AG08396 (cell line): ENCODE data around the gene CARMIL1.
"Not testable (repeated sequence)": the region's sequence is repeated elsewhere in the genome, so short reads cannot be mapped to it uniquely, and the experiment has no call there.

Source experiments
- DNase-seq: peaks from one replicate; pipeline ENCODE4 v3.0.0; 2012; ENCODE audit warnings: low spot score, mixed read lengths

The CARMIL1 gene

DNA sequence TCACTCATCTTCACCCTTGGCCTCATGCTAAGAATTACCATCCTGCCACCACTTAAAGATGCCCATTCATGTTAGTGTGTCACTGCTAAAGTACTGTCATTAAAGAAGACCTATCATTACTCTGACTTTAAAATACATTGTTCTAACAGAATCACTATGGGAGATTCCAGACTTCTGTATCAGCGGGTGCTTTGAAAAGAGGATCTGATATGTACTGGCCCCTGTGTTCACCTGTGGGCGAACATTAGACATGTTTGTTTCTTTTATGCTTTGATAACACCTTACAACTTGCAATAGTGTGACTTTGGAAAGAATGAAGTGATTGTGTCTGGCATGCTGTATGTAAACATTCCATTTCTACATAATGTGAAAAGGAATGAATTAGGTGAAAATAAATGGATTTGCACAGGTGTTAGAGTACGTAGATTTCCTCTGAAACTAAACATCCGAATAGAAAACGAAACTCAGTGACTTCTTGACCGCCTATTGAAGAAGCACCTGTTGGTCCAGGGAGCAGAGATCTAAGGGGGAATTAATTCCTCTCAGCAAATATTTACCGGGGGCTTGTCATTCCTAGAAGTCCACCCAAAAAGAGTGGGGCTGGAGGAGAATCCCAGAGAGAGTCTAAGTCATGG, 132.3 kb downstream of the CARMIL1 start:
- no peak for DNase-seq

GRCh38 chr6:25413207-25413905, 134.2 kb downstream of the CARMIL1 start:
- no peak for DNase-seq

DNA sequence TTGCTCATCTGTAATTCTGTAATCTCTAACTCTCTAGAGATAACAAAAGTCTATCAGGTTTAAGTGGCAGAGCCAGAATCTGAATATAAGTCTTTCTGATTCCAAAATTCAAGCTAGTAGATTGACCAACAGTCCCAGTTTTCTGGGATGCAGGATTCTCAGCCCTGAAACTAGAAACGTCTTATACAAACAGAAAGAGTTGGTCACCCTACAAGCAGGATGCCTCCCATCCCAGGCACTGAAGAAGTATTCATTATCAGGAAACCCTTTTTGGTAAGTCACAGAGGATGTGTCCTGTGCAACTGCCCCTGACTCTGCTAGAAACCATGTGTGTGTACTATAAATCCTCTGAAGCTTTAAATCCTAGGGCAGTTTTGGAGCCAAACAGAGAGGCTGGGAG, 135.0 kb downstream of the CARMIL1 start:
- no peak for DNase-seq

- no peak for DNase-seq
Observed at GRCh38 chr6:25414755-25415154, 135.6 kb downstream of the CARMIL1 start.

DNA sequence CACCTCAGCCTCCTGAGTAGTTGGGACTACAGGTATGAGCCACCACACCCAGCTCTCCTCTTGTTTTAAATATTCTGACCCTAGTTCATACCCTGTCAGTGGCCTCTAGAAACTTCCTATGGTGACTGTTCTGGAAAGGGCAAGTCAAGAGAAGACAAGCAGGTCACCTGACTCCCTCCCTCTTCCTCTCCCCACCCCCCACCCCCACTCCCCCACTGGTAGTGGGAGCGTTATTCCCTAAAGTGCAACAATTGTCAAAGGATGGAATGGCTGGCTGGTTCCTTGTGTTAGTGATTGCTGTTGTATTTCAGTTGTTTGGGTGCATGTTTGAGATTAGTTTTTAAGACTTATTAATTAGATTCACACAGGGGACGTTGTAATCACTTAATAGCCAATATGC, 136.1 kb downstream of the CARMIL1 start:
- DNase-seq: no peak

DNA sequence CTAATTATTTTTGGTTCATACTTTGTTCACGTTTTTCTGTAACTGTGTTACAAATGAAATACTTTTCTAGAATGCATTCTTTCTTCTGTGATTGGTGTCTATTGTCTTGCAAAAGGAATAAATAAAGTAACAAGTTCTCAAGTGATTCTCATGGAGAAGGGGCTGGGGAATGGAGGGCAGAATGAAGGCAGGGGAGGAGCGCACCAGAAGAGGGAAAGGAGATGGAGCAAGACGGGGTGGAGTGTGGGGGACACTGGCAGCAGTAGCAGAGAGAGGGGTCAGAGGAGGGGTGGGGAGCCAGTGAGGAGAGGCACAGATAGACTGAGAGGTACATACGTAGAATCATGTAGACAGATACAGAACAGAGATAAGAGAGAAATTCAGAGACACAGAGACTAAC, 136.5 kb downstream of the CARMIL1 start:
- no peak for DNase-seq

GRCh38 chr6:25417046-25417605, 138.0 kb downstream of the CARMIL1 start:
- DNase-seq: no peak

GRCh38 chr6:25418454-25419052, 139.4 kb downstream of the CARMIL1 start:
- DNase-seq: no peak

DNA sequence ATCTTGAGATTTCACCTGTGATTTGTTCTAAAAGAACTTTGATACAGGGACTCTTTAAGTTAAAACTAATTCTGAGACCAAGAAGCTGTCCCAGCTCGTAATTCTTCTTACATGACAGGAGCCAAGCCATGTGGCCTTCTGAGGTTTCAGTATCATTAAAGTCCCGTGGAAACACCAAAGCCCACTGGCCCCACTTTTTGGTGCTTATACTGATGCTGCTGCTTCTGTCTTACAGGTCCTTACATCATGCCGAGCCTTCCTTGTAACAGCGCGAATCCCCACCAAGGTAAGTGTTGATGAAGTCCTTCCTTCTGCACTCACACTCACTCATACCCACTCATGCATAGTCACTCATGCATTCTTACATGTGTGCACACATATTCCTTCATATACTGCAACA, 140.7 kb downstream of the CARMIL1 start:
- no peak for DNase-seq

DNA sequence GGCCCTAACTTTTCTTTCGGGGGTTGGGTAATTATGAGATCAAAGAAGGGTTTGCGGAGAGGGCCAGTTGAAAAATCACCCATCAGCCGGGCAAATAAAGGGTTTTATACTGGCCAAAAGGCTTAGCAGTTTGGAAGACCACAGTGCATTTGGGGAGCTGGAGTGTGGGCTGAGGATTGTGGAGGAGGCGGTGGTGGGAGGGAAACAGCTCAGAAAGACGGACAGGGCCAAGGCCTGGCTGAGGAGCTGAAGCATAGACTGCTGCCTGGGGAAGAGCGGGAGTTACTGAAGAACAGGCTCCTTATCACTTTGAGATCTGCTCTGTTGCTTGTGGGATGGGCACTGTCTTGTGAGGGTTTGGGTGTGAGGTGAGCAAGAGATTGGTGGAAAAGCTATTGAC, 144.2 kb downstream of the CARMIL1 start:
- DNase-seq: no peak

DNA sequence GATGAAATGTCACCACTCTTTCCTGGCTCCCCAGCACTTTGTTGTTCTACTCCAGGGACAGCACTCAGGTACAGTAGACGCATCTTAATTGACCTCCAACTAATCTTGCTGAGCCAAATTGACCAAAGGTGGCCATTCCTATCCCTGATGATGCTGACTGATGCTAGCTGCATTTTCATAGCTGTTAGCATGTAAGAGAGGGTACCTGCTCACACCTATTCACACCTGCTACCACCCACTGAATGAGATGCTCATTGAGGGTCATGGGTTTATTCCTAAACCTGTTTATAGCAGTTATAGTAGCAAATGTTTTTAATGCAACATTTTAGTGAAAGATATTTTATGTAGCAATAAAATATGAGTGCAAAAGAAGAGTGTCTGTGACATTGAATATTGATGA, 145.1 kb downstream of the CARMIL1 start:
- no peak for DNase-seq

- no peak for DNase-seq
Observed at GRCh38 chr6:25427549-25427948, 148.4 kb downstream of the CARMIL1 start.

DNA sequence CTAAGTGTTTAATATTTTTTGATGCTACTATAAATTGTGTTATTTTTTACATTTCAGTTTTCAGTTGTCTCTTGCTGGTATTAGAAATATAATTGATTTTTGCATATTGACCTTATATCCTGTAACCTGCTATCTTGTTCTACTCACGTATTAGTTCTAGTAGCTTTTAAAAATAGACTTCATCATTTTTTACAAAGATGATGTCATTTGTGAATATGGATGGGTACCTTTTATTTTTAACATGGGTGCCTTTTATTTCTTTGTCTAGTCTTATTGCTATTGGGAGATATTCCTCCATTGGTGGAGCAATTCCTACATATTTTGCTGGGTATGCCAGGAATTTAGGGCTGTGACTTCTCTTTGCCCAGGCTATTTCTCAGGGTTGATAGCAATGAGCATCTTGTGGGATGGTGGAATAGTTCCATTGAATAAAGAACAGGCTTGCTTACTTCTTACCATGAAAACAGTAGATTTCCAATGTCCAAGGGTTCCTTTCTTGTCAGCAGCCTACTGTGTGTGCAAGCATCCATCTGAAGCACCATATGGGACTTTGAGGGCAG, 149.7 kb downstream of the CARMIL1 start:
- no peak for DNase-seq

DNA sequence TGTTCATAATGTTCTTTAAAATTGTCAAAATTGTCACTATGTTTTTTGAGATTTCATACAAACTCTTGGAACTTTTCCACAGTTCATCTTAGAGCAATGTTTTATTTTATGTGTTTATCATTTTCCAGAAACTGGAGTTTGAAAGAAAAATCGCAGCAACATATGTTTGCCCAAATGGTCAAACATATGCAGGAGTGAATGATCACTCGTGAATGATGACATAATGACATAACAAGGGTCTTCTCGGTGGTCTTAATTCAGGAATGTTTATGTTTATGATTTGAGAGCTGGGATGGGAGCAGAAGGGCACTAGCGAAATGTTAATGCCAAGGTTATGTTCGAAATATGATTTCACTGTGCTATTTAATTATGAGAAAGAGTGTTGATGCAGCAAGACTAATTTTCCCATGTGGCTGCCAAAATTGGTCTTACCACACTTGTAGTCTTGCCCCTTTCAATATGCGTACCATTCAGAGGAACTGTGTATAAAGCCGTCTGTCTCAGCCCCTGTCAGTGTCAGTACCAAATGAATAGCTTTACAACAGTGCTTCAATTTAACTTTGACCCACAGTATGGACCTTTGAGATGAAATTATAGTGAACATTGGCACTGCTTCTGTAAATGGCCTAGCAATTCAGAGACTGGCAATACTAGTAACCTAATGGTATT, 152.3 kb downstream of the CARMIL1 start:
- no peak for DNase-seq

DNA sequence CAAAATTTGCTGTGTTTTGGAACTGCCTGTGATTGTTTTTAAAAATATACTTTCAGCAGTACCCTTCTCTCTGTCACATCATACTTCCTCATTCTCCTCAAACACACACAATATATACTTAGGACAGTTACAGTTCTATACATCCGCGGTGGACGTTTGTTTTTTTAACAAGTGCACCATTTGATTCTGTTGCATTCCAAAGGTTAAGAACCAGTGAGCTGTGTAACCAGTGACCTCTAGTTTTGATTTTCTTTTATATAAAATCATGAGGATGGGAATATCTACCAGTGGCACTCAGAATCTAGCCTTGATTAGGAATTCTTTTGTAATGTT, 152.8 kb downstream of the CARMIL1 start:
- DNase-seq: no peak

GRCh38 chr6:25434921-25435320, 155.7 kb downstream of the CARMIL1 start:
- no peak for DNase-seq

GRCh38 chr6:25435416-25435985, 156.3 kb downstream of the CARMIL1 start:
- no peak for DNase-seq

DNA sequence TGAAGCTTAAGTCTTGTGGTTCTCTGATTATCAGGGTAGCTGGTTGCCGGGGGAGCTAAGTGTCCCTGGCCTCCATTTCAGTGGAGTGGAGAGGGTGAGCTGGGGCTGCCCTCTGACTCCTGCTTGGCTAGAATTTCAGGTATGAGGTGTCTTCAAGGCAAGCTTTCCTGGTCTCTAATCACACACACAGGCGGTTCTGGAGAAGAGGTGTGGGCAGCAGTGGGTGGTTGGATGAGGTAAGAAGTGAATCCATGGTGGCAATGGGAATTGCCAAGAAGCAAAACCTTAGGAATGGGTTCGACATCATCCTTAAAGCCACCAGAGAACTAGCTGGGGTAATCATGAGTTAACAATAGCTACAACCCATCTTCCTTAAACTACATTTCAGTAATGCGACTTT, 157.6 kb downstream of the CARMIL1 start:
- no peak for DNase-seq

DNA sequence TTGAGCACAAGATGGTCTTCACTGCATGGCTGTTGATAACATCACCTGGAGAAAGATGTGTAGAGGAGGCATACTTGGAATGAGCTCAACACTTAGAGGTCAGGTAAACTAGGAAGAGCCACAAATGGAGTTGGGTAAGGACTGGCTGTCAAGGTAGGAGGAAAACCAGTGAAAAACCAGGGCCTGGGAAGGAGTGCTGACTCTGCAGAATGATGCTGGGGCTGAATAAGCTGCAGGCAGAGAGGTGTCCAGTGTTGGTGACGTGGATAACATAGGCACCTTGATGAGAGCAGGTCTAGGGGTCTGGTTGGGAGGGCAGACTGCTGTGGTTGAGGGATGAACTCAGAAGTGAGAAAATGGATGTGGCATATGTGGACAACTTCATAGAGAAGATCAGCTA, 160.2 kb downstream of the CARMIL1 start:
- DNase-seq: no peak

DNA sequence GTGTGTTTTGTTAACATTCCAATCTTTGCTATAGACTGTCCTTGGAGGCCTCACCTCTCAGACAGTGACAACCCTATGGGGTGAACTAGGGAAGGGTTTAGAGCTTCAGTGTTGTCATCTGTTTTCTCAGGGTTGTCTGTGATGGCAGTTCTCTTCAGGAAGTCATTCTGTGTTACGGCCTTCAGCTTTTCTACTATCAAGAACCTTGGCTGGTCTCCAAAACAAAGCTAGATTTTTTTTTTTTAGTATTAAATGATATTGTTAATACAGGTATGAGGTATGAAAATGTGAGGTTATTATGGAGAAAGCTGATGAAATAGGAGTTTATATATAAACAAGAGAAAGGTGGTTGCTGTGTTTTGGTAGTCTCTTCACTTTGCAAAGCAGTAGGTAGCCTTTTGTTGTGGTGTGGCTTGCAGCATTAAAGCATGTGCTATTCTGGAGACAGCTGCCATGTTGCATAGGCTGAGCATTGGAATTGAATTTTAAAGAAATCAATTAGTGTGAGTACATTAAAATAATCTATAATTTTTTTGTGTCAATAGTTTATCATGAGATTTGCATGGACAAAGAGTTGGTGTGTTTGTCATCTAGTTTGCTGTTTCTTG, 162.6 kb downstream of the CARMIL1 start:
- no peak for DNase-seq

- DNase-seq: no peak
Observed at GRCh38 chr6:25442898-25443297, 163.7 kb downstream of the CARMIL1 start.

DNA sequence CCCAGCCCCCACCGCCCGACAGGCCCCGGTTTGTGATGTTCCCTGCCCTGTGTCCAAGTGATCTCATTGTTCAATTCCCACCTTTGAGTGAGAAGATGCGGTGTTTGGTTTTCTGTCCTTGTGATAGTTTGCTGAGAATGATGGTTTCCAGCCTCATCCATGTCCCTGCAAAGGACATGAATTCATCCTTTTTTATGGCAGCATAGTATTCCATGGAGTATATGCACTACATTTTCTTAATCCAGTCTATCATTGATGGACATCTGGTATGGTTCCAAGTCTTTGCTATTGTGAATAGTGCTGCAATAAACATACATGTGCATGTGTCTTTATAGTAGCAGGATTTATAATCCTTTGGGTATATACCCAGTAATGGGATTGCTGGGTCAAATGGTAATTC, 165.3 kb downstream of the CARMIL1 start:
- not testable (repeated sequence) for DNase-seq
